ENCODE data around the gene KLF3.
A peak's percentile ranks its signal among the peaks of the same experiment; 100 is the strongest.

The KLF3 gene

GRCh38 chr4:38699112-38699511 lies 35.1 kb downstream of the KLF3 start:
- DNase-seq: no peak

GRCh38 chr4:38703635-38704034 lies 39.6 kb downstream of the KLF3 start:
- no peak for DNase-seq

GRCh38 chr4:38704622-38705154 lies 40.7 kb downstream of the KLF3 start:
- no peak for DNase-seq

- DNase-seq: no peak
These were observed 42.3 kb downstream of the KLF3 start for GRCh38 chr4:38706301-38706700.

- no peak for DNase-seq
These were observed 46.1 kb downstream of the KLF3 start for GRCh38 chr4:38710053-38710452.

GRCh38 chr4:38711066-38711465 lies 47.1 kb downstream of the KLF3 start:
- no peak for DNase-seq

- no peak for DNase-seq
These were observed 51.1 kb downstream of the KLF3 start for GRCh38 chr4:38715050-38715449.

- DNase-seq: no peak
These were observed 52.3 kb downstream of the KLF3 start for GRCh38 chr4:38716256-38716655.

- DNase-seq: no peak
These were observed 53.6 kb downstream of the KLF3 start for GRCh38 chr4:38717604-38718003.

- DNase-seq: no peak
These were observed 59.1 kb downstream of the KLF3 start for GRCh38 chr4:38723114-38723513.

- DNase-seq: no peak
These were observed 59.9 kb downstream of the KLF3 start for GRCh38 chr4:38723726-38724474.

- no peak for DNase-seq
These were observed 60.4 kb downstream of the KLF3 start for GRCh38 chr4:38724475-38724808.

GRCh38 chr4:38728631-38729141 lies 64.7 kb downstream of the KLF3 start:
- DNase-seq: peak; percentile 15

- no peak for DNase-seq
These were observed 66.5 kb downstream of the KLF3 start for GRCh38 chr4:38730493-38730829.

- peak; percentile 23 for DNase-seq
These were observed 67.0 kb downstream of the KLF3 start for GRCh38 chr4:38730830-38731646.

- no peak for DNase-seq
These were observed 69.7 kb downstream of the KLF3 start for GRCh38 chr4:38733663-38734062.

- DNase-seq: no peak
These were observed 70.4 kb downstream of the KLF3 start for GRCh38 chr4:38734446-38734845.

- DNase-seq: no peak
These were observed 70.9 kb downstream of the KLF3 start for GRCh38 chr4:38734911-38735310.

- no peak for DNase-seq
These were observed 71.9 kb downstream of the KLF3 start for GRCh38 chr4:38735870-38736269.

- DNase-seq: no peak
These were observed 75.2 kb downstream of the KLF3 start for GRCh38 chr4:38738940-38739803.

- no peak for DNase-seq
These were observed 76.3 kb downstream of the KLF3 start for GRCh38 chr4:38740303-38740702.

- DNase-seq: no peak
These were observed 79.9 kb downstream of the KLF3 start for GRCh38 chr4:38743866-38744265.

- no peak for DNase-seq
These were observed 81.9 kb downstream of the KLF3 start for GRCh38 chr4:38745881-38746280.

Measured in NCI-H187 treated with DMSO at 0.1 percent for 48 hours (cell line).